ENCODE measurements around the gene DDOST. TPM values are rescaled to one million over a fixed set of nuclear protein-coding genes. Genes with fewer than 3 reads are reported as not detected.

Gene DDOST
- polyA plus RNA-seq, 2 of the 4 experiments (the other 2 are of a cell fraction), result 158 to 231 TPM

DNA sequence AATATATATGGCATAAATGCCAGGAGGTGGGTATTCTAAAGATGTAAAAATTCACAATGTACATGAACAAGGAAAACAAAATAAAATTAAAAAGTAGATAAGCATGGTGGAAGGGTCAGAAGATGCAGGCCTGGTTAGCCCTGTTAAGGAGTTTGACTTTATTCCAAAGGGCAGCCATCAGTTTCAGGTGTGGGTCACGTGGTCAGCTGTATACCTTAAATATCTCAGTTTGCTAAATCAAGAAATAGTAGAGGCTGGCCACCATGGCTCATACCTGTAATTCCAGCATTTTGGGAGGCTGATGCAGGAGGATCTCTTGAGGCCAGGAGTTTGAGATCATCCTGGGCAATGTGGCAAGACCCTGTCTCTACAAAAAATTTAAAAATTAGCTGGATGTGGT lies 36.5 kb downstream of the DDOST start (continued):
- no peak for TF ChIP-seq NPAS2 (CRISPR knock-in tag; IDR thresholded peaks at IDR 0.05; ENCODE audit: borderline replicate concordance)
- TF ChIP-seq, protein P1, sequence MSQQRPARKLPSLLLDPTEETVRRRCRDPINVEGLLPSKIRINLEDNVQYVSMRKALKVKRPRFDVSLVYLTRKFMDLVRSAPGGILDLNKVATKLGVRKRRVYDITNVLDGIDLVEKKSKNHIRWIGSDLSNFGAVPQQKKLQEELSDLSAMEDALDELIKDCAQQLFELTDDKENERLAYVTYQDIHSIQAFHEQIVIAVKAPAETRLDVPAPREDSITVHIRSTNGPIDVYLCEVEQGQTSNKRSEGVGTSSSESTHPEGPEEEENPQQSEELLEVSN (IDR thresholded peaks at IDR 0.05; ENCODE audit: borderline replicate concordance, low read depth), result no peak
- no peak for TF ChIP-seq RNF2 (IDR thresholded peaks at IDR 0.05; ENCODE audit: borderline replicate concordance, low read depth)
- TF ChIP-seq EHMT2 (IDR thresholded peaks at IDR 0.05; ENCODE audit: low read depth), result no peak
- TF ChIP-seq HOXB5 (CRISPR knock-in tag; IDR thresholded peaks at IDR 0.05), result no peak
- TF ChIP-seq JUN (IDR thresholded peaks at IDR 0.05), result no peak
- no peak for TF ChIP-seq HOXB13 (CRISPR knock-in tag; IDR thresholded peaks at IDR 0.05; ENCODE audit: low read depth)
- no peak for TF ChIP-seq CHD2 (IDR thresholded peaks at IDR 0.05; ENCODE audit: low read length, partially characterized antibody)

DNA sequence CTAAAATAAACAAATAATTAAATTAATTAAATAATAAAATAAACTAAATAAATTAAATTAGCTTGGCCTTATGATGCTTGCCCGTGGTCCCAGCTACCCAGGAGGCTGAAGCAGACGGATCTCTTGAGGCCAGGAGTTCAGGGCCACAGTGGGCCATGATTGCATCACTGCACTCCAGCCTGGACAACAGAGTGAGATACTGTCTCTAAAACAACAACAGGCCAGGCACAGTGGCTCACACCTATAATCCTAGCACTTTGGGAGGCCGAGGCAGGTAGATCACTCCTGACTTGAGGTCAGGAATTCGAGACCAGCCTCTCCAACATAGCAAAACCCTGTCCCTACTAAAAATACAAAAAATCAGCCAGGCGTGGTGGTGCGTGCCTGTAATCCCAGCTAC lies 40.2 kb downstream of the DDOST start:
- ChIA-PET CTCF (interaction anchor here (0.7 to 7.3 kb wide), 2 partner anchors 11 to 46 kb away, joined by 3 to 43 read pairs; partner anchors contain the start of gene PINK1), POLR2A (no interaction called here)
- FAIRE-seq, result no peak
- no peak for TF ChIP-seq RFX5 (IDR thresholded peaks at IDR 0.05)
- no peak for TF ChIP-seq NFE2L2 (conservative IDR thresholded peaks at IDR 0.05; ENCODE audit: low read length)
- TF ChIP-seq SMC3 (IDR thresholded peaks at IDR 0.05), result no peak
- TF ChIP-seq, protein P1 (IDR thresholded peaks at IDR 0.05; ENCODE audit: borderline replicate concordance, low read depth), result no peak
- TF ChIP-seq, protein P2, sequence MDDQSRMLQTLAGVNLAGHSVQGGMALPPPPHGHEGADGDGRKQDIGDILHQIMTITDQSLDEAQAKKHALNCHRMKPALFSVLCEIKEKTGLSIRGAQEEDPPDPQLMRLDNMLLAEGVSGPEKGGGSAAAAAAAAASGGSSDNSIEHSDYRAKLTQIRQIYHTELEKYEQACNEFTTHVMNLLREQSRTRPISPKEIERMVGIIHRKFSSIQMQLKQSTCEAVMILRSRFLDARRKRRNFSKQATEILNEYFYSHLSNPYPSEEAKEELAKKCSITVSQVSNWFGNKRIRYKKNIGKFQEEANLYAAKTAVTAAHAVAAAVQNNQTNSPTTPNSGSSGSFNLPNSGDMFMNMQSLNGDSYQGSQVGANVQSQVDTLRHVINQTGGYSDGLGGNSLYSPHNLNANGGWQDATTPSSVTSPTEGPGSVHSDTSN (IDR thresholded peaks at IDR 0.05), result no peak
- TF ChIP-seq, protein P3, sequence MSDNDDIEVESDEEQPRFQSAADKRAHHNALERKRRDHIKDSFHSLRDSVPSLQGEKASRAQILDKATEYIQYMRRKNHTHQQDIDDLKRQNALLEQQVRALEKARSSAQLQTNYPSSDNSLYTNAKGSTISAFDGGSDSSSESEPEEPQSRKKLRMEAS (IDR thresholded peaks at IDR 0.05), result no peak
- TF ChIP-seq GATA3 (IDR thresholded peaks at IDR 0.05; ENCODE audit: borderline replicate concordance), result no peak
- TF ChIP-seq, protein P4, sequence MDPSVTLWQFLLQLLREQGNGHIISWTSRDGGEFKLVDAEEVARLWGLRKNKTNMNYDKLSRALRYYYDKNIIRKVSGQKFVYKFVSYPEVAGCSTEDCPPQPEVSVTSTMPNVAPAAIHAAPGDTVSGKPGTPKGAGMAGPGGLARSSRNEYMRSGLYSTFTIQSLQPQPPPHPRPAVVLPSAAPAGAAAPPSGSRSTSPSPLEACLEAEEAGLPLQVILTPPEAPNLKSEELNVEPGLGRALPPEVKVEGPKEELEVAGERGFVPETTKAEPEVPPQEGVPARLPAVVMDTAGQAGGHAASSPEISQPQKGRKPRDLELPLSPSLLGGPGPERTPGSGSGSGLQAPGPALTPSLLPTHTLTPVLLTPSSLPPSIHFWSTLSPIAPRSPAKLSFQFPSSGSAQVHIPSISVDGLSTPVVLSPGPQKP (IDR thresholded peaks at IDR 0.05; ENCODE audit: low read depth, low read length), result no peak
- TF ChIP-seq CEBPB (IDR thresholded peaks at IDR 0.05), result no peak
- TF ChIP-seq CBX2 (IDR thresholded peaks at IDR 0.05; ENCODE audit: borderline replicate concordance, low read depth), result no peak
- no peak for TF ChIP-seq NR3C1 (IDR thresholded peaks at IDR 0.05)
- no peak for TF ChIP-seq HEYL (CRISPR knock-in tag; IDR thresholded peaks at IDR 0.05)
- TF ChIP-seq, protein P5, sequence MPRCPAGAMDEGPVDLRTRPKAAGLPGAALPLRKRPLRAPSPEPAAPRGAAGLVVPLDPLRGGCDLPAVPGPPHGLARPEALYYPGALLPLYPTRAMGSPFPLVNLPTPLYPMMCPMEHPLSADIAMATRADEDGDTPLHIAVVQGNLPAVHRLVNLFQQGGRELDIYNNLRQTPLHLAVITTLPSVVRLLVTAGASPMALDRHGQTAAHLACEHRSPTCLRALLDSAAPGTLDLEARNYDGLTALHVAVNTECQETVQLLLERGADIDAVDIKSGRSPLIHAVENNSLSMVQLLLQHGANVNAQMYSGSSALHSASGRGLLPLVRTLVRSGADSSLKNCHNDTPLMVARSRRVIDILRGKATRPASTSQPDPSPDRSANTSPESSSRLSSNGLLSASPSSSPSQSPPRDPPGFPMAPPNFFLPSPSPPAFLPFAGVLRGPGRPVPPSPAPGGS (IDR thresholded peaks at IDR 0.05), result no peak
- TF ChIP-seq HOXB13 (CRISPR knock-in tag; IDR thresholded peaks at IDR 0.05; ENCODE audit: low read depth), result no peak
- no peak for TF ChIP-seq ESRRA (IDR thresholded peaks at IDR 0.05; ENCODE audit: borderline replicate concordance, low read length)
- no peak for TF ChIP-seq SREBF2 (IDR thresholded peaks at IDR 0.05)
- no peak for TF ChIP-seq HDAC2 (IDR thresholded peaks at IDR 0.05)
- TF ChIP-seq HOXA7 (CRISPR knock-in tag; IDR thresholded peaks at IDR 0.05), result no peak
- no peak for TF ChIP-seq ZNF302 (CRISPR knock-in tag; IDR thresholded peaks at IDR 0.05)
- 62% methylated on average over 6 of the region's 6 CpGs for WGBS (ENCODE audit: missing lambda C conversion rate)
- Histone ChIP-seq H3K4me1 (peaks cover 2% of the 10 kb centered on the region; the same call in 1 of the 3 replicates), H3K4me3 (no peak overlapping the region), H3K9me3 (no peaks in the 10 kb centered on the region), H3K27ac (no peak overlapping the region), H3K4me2 (no peak overlapping the region)
- no peak for ATAC-seq
- no peak for DNase-seq (ENCODE audit: low read depth in 1 of 2, low spot score in 1 of 2)

All from A549 (cell line).